Kidney capillary endothelial cell (primary cell): ENCODE measurements around the gene MFSD12.

Experiments used
- DNase-seq: peaks from one replicate; pipeline ENCODE4 v3.0.0-alpha.2; 2018; ENCODE audit warnings: low spot score

MFSD12 gene

DNA sequence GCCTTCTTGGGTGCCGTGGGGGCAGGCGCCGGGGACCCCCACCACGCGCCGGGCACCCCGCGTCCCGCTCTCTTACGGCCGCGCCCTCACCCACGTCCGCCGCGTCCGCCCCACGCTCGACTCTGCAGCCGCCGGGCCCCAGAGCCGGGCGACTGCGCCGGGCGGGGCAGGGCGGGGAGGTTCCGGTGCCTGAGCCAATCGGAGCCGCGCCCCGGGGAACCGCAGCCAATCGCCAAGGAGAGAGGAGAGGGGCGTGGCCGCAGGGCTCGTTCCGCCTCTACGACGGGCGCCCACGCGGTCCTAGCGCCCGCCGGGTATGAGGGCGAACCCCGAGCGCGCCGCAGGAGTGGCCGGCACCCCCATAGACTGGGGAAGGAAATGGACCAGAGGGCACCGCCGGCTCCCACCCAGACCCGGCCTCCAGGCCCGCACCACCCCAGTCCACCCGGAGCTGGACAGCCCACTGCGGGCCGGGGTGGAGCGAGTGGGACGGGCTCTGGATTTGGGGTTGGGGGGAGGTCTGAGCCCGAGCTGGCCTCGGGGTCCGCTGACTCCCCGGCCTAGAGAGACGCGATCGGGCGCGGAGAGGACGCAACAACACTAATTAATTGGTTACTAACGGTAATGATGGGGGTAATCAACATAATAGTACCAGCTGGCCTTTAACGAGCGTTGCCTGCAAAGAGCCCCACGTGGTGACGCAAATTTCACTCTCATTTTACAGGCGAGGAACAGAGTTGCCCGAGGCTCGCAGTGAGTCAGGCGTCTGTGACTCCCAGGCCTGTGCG lies at the start of gene MFSD12:
TSS of gene MFSD12 (minus strand) at position 126 of the 788 bp plus-strand sequence. CDS start 183 bp downstream, outside the sequence.
- DNase-seq: peak; percentile 86

DNA sequence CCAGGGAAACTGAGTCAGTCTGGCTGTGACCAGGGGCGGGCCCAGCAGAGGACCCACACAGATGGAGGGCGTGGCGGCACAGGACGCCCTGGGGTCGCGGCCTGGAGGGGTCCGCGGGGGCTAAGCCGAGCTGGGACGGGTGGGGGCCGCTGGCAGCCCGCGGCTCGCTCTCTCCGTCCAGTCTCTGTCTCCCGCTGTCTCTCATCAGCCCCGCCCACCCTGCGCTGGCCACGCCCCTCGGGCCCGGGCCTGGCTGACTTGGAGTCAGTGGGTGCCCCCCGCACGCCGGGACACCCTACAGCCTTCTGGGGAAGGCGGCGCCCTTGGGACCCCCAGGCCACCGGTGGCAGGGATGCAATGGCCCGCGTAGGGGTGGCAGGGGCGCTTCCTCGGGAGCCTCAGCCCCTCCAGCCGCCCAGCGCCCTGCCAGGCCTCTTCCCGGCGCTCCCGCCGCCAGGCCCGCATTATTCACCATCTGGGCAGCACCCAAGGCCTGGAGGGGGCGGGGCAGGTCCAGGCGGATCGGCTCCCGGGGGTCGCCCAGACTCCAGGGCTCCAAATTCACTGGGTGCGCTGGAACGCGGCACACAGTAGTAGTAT lies 49.4 kb upstream of the MFSD12 start, which contains the start of gene TBXA2R:
TSS of gene TBXA2R (minus strand) at position 186 of the 600 bp plus-strand sequence. CDS start 6,241 bp downstream, outside the sequence.
- no peak for DNase-seq

DNA sequence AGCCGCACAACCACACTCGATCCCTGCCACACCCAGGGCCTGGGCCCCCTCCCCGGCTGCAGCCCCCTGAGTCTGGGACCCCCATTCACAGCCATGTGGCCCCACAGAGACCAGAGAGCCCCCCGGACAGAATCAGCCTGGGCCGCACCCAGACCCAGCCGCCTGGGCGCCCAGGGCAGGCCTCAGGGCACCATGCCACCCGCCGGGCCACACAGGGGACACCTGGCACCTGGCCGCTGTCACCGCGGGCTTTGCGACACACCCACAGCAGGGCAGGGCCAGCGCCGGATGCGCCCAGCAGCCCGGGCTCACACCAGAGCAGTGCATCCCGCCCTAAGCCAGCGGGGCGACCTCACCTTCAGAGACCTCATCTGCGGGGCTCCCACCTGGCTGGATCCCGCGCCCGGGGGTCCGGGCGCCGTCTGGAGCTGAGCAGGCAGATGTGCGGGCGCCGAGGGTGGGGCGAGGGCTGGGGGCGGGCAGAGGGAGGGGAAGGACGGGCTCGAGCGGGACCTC lies 48.8 kb upstream of the MFSD12 start:
- no peak for DNase-seq

DNA sequence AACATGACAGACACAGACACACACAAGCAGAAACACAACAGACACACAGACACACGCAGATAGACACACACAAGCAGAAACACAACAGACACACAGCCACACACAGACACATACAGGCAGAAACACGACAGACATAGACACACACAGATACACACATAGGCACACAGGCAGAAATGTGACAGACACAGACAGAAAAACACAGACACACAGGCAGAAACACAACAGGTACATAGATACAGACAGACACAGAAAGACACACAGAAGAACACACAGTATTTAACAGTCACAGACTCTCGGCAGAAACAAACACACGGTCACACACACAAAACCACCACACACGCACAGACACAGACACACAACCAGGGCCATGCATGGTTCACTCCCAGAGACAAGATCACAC lies 48.4 kb upstream of the MFSD12 start:
- no peak for DNase-seq

DNA sequence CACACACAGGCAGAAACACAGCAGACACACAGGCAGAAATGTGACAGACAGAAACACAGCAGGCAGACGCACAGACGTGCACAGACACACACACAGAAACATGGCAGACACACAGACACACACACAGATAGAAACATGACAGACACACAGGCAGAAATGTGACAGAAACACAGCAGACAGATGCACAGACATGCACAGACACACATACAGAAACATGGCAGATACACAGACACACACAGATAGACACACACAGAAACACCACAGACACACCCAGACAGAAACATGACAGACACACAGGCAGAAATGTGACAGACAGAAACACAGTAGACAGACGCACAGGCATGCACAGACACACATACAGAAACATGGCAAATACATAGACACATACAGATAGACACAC lies 48.0 kb upstream of the MFSD12 start:
- DNase-seq: no peak

DNA sequence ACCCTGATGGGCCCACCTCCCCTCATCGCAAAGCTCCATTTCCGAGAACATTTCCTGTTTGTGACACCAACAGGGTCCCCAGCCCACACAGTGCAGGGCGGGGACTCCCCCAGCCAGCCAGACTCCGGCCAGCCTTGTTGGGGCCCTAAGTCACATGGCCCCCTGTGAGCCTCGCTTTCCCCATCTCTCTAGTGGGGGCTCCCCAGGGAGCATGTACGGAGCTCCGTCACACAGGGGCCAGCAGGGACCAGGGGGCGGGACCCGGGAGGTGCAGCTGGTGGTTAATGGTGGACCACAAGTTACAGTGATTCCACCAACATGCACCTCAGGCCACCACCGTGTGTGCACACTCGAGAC lies 47.6 kb upstream of the MFSD12 start:
- DNase-seq: no peak

DNA sequence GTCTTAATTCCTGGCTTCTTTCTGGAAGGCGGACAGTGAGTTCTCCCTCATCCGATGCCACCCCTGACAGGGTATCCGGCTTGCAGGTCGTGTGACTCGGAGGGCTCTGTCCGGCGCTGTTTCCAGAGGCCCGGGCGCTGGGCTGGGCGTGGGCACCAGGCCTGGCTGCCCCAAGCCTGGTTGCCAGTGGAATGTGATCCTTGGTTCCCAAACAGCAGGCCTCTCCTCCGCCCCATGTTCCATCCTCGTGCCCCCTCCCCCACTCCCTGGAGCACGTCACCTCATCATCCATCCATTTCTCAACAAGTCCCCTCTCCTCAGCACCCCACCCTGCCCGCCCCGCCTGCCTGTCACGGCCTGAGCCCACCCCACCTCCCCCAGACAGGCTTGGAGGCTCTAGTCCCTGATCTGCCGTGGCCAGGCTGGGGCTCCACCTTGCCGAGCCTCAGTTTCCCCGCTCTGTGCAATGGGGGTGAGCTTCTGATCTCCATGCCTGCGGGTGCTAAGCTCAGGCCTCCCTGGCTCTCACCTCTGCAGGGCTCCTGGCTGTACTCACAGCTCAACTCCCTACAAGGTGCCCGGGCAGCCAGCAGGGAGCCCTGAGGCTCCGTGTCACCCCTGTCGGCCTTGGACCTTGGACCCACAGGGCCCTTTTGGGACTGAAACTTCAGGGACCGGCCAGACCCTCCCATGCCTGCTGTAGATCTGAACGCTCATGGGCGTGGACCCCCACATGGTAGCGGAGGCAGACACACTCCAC lies 47.0 kb upstream of the MFSD12 start:
- DNase-seq: no peak

DNA sequence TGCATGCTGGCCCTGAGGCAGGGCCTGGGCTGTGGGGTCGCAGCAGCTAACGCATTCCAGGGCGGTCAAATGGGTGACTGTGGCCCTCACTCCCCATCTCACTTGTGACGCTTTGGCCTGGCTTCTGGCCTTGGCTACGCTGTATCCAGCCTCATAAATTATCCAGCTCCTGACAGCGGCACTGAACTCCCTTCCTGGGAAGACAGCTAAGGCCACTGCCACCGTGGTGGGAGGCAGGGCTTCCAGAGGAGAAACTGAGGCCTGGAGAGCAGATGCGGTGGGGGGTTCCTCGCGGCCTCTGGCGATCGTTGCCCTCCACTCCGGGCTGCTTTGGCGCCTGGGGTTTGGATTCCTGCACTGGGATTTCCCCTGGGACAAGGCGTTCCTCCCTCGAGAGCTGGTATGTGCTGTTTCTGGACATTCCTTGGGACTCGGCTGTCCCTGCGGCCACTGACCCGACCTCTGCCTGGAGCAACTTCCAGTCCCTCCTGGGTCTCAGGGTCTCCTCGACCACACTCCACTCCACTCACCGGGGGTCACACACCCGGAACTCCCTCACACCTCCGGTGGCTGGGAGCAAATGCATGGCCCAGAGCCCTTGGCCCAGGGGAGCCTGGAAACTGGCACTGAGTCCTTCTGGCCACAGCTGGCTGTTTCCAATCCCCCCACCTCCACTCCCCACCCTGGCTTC lies 45.9 kb upstream of the MFSD12 start:
- no peak for DNase-seq

DNA sequence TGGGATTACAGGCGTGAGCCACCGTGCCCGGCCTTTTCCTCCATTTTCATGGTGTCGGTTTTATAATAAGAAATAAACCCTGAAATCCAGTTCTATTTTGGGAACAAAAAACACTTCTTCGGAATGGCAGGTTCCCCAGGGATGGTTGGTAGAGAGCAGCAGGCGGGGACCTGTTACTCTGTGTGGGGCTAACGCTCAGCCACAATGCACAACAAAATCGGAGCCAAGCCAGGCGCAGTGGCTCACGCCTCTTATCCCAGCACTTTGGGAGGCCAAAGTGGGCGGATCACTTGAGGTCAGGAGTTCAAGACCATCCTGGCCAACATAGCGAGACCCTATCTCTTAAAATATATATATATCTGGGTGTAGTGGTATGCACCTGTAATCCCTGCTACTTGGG lies 43.6 kb upstream of the MFSD12 start:
- DNase-seq: no peak

DNA sequence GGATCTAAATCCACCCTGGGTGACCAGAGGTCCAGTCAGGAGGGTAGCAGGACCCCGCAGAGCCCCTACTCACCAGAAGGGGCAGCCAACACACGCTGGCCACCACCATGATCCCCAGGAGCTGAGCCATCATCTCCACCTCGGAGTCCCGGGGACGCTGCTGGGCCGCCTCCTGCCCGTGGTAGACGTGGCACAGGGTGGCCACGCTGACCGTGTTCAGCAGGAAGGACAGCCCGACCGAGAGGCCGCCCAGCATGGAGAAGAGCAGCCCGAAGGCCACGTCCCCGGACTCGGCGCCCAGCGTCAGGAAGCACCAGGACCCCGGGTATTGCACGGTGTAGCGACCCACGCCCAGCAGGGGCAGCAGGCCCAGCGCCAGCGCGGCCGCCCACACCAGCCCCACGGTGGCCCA lies 42.4 kb upstream of the MFSD12 start:
- DNase-seq: no peak

DNA sequence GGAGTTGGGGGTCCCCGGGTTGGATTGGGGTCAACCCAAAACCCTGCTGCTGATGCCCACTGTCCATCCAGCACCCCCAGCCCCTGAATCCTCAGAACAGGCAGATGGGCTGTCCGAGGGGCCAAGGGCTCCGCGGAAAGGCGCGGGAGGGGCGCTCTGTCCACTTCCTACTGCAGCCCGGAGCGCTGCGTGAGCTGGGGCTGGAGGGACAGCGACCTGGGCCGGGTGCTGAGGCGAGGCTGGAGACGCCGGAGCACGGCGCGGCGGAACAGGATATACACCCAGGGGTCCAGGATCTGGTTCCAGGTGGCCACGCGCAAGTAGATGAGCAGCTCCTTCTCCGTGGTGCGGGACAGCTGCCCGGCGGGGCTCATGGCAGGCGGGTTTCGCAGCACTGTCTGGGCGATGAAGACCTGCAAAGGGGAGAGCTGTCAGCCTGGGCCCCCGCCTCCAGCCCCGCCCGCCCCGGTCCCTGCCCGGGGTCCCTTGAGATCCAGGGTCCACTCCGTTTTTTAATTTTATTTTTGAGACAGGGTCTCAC lies 38.2 kb upstream of the MFSD12 start:
- DNase-seq: no peak

DNA sequence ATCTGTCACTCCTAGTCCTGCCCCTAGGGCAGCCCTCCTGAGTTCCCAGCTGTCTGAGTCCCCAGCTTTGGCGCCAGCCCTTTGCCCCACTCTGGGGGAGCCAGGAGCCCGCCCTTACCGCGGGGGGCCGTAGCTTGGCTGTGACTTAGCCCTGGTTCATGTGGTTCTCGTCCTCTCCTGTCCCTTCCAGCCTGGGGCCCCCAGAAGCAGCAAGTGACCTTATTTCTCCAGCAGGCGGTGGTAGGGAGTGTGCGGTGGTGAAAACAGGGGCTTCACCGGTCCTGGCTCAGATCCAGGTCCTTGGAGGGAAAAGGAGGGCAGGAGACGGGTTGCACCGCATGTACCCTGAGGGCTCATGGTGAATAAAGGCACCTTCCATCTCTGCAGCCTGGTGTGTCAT lies 35.8 kb upstream of the MFSD12 start:
- DNase-seq: no peak

DNA sequence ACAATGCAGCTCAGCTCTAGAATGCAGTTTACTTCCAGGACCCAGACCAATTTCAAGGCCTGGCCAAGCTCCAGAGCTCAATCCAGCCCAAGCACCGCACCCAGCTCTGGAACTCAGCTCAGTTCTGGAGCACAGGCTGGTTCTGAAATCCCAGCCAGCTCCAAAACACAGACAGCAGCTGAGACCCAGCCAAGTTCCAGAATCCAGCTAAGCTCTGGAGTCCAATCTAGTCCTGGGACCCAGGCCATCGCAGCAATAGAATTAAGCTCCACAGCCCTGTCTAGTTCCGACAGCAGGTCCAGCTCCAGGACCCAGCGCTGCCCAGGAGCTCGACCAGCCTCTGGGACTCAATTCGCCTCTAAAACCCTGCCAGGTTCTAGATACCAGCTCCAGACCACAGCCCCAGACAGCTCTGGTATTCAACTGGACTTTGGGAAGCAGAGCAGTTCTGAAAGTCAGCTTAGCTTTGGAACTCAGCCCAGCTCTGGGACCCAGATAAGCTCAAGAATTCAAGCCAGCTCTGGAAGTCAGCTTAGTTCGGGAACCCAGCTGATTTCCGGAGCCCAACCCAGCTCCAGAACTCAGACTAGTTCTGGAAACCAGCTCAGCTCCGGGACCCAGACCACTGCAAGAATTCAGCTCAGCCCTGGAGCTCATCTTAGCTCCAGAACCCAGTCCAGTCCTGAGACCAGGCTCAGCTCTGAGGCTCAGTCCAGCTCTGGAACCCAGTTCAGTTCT lies 34.7 kb upstream of the MFSD12 start:
- DNase-seq: no peak

DNA sequence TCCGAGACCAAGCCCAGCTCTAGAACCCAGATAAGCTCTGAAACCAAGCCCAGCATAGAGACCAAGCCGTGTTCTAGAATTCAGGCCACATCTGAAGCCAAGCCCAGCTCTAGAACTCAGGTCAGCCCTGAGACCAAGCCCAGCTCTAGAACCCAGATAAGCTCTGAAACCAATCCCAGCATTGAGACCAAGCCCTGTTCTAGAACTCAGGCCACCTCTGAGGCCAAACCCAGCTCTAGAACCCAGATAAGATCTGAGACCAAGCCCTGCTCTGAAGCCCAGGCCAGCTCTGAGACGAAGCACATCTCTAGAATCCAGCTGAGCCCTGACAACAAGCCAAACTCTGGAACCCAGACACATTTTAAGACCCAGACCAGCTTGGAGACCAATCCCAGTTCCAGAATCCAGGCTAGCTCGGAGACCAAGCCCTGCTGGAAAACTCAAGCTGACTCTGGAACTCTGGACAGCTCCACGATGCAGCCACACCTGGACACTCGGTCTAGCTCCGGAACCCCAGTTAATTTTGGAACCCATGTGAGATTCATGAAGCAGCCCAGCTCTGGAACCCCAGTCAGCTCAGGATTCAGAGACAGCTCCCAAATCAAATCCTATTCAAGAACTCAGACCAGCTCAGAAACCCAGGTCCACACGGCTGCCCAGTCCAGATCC lies 33.7 kb upstream of the MFSD12 start:
- DNase-seq: no peak

DNA sequence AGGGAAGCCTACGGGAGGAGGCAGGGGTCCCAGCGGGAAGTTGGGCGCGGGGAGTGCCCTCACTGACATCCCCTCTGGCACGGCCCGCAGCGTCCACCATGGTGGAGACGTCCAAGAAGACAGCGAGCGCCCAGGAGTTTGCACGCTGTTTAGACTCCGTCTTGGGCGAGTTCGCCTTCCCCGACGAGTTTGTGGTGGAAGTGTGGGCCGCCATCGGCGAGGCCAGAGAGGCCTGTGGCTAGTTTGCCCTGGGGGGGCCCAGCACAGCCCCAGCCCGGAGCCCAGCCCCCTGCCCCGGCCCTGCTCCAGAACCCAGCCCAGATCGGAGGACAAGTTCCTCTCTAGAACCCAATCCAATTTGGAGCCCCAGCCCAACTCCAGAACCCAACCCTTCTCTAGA lies 32.6 kb upstream of the MFSD12 start:
- no peak for DNase-seq

DNA sequence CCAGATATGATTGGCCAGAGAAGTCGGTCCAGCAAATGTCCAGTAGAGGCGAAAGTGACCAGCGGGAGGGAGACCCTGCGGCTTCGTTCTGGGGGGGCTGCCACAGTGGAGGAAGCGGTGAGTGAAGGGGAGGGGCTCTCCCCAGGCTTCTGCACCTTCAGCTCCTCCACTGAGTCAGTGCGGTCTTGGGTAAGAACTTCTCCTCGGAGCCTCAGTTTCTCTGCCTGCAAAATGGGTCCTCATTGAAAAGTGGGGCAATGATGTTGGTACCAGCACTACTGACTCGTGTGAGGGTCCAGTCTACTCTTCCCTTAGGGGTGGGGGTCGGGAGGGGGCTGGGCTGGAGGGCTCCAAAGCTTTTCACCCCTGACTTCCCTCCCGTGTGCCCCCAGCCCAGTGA lies 32.1 kb upstream of the MFSD12 start:
- DNase-seq: no peak

DNA sequence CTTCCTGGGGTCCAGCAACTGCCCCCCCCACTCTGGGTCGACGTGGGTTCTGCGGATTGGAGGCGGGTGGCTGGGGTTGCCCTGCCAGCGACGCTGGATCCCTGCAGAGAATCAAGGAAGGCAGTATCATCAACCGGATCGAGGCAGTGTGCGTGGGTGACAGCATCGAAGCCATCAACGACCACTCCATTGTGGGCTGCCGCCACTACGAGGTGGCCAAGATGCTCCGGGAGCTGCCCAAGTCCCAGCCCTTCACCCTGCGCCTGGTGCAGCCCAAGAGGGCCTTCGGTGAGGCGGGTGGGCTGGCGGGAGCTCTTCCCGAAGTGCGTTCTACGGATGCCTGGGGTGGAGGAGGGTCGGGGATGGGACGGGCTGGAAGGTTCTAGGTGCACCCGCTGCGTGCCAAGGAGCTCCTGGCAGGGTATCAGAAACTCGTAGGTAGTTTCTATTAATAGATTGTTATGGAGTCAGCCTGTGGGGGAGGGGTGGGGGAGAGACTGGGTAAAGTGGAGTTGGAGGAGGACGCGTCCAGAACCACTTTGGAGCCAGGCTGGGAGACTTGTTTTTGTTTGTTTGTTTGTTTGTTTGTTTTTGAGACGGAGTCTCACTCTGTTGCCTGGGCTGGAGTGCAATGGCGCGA lies 29.4 kb upstream of the MFSD12 start:
- DNase-seq: no peak

DNA sequence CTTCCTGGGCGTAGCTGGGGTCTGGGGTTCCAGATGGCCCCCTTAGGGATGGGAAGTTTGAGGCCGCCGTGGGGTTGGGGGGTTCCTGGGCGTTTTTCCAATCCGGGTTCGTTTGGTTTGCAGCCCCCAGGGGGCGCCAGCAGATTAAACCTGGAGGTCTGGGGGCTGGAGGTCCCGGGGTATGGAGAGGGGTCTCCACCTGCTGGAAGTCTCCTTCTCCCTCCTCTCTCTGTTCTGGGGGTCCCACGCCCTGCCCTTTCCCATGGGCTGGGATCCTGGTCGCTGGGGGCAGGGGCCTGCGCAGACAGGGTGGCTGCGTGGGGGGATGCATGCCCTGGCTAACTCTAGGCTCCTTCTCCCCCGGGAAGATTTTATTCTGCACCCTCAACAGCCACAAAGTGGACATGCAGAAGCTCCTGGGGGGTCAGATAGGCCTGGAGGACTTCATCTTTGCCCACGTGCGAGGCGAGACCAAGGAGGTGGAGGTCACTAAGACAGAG lies 28.8 kb upstream of the MFSD12 start:
- no peak for DNase-seq

DNA sequence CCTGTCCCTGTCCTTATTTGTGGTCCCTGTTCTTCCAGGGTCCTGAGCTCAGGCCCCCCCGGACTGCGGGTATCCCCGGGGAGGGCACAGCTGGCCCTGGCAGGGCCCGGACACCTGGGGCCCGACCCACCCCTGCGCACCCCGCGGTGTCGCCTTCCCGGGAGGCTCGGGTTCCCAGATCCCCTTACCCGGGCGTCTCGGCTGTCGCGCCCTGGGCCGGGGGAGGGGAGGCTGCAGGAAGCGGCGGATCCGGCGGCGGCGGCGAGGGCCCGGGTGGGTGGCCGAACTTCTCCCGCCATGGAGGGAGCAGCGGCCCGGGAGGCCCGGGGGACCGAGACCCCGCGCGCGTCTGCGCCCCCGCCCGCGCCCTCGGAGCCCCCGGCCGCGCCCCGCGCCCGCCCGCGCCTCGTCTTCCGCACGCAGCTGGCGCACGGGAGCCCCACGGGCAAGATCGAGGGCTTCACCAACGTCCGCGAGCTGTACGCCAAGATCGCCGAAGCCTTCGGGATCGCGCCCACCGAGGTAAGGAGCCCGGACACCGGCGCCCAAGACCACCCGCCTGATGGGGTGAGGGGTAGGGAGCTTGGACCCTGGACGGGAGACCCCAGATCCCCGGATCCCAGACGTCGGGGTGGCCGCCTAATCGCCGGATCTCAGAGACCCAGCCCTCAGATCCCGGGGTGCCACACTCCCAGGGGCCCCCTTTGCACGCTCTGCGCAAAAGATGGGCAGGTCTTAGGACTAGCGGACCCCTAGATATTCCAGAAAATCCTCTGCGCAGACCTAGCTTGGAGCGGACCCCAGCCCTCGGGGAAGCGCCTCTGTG lies 28.1 kb upstream of the MFSD12 start, which contains the start of gene GIPC3:
TSS of gene GIPC3 (plus strand) at position 178 of the 826 bp plus-strand sequence. CDS start at position 298, 120 bp downstream.
- DNase-seq: no peak
